ENCODE measurements around the gene ZBTB32. TPM values are rescaled to one million over a fixed set of nuclear protein-coding genes. Genes with fewer than 3 reads are reported as not detected.
A peak's percentile ranks its signal among the peaks of the same experiment; 100 is the strongest.

The ZBTB32 gene
- total RNA-seq, 1 experiment from 2014 or later: not detected

DNA sequence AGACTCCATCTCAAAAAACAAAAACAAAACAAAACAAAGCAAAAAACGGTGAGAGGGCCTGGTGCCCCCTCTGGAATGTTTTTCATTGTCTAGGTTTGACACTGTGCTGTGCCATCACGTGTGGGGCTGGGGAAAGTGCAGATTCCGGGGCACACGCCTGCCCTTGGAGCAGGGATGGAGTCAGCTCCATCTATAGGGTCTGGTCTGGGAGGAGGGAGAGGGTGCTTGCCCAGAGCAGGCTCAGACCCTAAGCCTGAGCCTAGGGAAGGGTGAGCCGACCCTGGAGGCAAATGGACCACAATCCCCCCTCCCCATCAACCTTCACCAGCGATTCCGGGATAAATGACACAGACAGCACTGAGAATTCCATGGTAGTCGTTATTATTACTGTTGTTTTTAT lies 10.9 kb upstream of the ZBTB32 start:
- TF ChIP-seq, protein P1, sequence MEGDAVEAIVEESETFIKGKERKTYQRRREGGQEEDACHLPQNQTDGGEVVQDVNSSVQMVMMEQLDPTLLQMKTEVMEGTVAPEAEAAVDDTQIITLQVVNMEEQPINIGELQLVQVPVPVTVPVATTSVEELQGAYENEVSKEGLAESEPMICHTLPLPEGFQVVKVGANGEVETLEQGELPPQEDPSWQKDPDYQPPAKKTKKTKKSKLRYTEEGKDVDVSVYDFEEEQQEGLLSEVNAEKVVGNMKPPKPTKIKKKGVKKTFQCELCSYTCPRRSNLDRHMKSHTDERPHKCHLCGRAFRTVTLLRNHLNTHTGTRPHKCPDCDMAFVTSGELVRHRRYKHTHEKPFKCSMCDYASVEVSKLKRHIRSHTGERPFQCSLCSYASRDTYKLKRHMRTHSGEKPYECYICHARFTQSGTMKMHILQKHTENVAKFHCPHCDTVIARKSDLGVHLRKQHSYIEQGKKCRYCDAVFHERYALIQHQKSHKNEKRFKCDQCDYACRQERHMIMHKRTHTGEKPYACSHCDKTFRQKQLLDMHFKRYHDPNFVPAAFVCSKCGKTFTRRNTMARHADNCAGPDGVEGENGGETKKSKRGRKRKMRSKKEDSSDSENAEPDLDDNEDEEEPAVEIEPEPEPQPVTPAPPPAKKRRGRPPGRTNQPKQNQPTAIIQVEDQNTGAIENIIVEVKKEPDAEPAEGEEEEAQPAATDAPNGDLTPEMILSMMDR (conservative IDR thresholded peaks at IDR 0.05): no peak
- no peak overlapping the region for H2AFZ ChIP-seq
- no peaks in the 10 kb centered on the region for H3K9me2 ChIP-seq (ENCODE audit: insufficient read depth)
- no peak overlapping the region for H3K4me2 ChIP-seq
- no peak overlapping the region for H3K4me3 ChIP-seq
- no peaks in the 10 kb centered on the region for H3K79me2 ChIP-seq (ENCODE audit: low read depth)
- no TSS peak for BruUV-seq (replicated peaks)
- no peak for DNase-seq
- H3K4me1 ChIP-seq (replicated peaks; ENCODE audit: insufficient read depth): peaks cover 13% of the 10 kb centered on the region
- H3F3A ChIP-seq (ENCODE audit: insufficient read depth, low read depth): no peaks in the 10 kb centered on the region
- H3K27me3 ChIP-seq (ENCODE audit: insufficient read depth, low read depth): no peaks in the 10 kb centered on the region
- POLR2A ChIA-PET (ENCODE audit: unreplicated experiment): interaction anchor here (0.7 kb wide), 1 partner anchor 147 kb away, joined by 19 read pairs; no protein-coding TSS in a partner anchor
- H4K20me1 ChIP-seq (ENCODE audit: insufficient read depth): no peaks in the 10 kb centered on the region
- H3K27ac ChIP-seq: no peak overlapping the region
- no peaks in the 10 kb centered on the region for H3K36me3 ChIP-seq (ENCODE audit: low read depth)
- CTCF ChIA-PET: interaction anchor here (0.7 kb wide), 1 partner anchor 178 kb away, joined by 9 read pairs; no protein-coding TSS in a partner anchor
- intact Hi-C loops (cut with micrococcal nuclease; ENCODE audit: unreplicated experiment): loop anchor here (1.0 to 5.0 kb wide), 5 partner anchors 24 to 238 kb away; partner anchors contain the start of genes COX6B1 and DMKN
- no peaks in the 10 kb centered on the region for H3K9me3 ChIP-seq (ENCODE audit: insufficient read depth, low read depth)

DNA sequence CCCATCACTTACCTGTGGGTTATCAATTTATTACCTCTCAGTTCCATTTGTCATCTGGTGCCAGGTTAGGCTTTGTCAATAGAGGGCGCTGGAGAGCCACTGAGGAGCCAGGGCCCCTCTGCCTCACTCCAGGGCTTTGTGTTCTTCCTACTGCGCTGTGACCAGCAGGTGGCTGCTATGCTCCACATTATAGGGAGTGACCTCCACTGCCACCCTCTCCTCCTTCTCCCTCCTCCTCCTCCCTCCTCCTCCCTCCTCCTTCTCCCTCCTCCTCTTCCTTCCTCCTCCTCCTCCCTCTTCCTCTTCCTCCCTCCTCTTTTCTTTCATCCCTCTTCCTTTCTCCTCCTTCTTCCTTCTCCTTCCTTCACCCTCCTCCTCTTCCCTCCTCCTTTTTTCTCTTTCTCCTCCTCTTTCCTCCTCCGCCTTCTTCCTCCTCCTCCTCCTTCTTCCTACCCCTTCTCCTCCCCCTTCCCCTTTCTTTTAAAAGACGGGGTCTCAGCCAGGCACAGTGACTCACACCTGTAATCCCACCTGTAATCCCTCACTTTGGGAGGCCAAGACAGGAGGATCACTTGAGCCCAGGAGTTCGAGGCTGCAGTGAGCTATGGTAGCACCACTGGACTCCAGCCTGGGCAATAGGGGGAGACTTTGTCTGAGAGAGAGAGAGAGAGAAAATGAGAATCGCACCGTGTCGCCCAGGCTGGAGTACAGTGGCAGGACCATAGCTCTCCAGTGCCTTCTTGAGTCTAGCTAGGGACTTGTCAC lies 10.3 kb upstream of the ZBTB32 start:
- intact Hi-C loops (cut with micrococcal nuclease; ENCODE audit: unreplicated experiment): loop anchor here (1.0 to 5.0 kb wide), 5 partner anchors 23 to 237 kb away; partner anchors contain the start of genes COX6B1 and DMKN
- no peak overlapping the region for H2AFZ ChIP-seq

DNA sequence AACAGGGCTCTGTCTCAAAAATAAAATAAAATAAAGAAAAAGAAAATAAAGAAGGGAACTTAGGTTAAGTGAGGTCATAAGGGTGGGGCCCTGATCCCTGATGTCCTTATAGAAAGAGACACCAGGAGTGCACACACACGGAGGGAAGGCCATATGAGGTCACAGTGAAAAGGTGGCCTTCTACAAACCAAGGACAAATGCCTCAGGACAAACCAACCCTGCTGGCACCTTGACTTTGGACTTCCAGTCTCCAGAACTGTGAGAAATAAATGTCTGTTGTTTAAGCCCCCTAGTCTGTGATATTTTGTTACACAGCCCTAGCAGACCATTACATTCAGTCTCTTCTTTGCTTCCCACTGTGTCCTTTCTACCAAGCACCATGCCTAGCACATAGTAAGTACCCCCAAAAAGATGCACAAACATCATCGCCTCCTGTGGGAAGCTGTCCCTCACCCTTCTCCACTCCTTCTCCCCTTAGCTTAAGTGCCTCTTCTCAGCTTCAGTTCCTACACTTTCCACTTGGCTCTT lies 8.4 kb upstream of the ZBTB32 start:
- Histone ChIP-seq H2AFZ (no peak overlapping the region), H3K9me2 (ENCODE audit: insufficient read depth) (no peaks in the 10 kb centered on the region), H3K9me3 (ENCODE audit: insufficient read depth, low read depth) (no peaks in the 10 kb centered on the region), H3F3A (ENCODE audit: insufficient read depth, low read depth) (no peaks in the 10 kb centered on the region), H3K79me2 (ENCODE audit: low read depth) (no peaks in the 10 kb centered on the region), H3K4me2 (no peak overlapping the region), H4K20me1 (ENCODE audit: insufficient read depth) (no peaks in the 10 kb centered on the region), H3K27ac (no peak overlapping the region), H3K36me3 (ENCODE audit: low read depth) (no peaks in the 10 kb centered on the region), H3K4me1 (replicated peaks; ENCODE audit: insufficient read depth) (peaks cover 13% of the 10 kb centered on the region), H3K27me3 (ENCODE audit: insufficient read depth, low read depth) (no peaks in the 10 kb centered on the region), H3K4me3 (no peak overlapping the region)
- ChIA-PET POLR2A (ENCODE audit: unreplicated experiment) (no interaction called here), CTCF (interaction anchor here (0.6 kb wide), 1 partner anchor 52 kb away, joined by 11 read pairs; no protein-coding TSS in a partner anchor)
- TF ChIP-seq, protein P1 (conservative IDR thresholded peaks at IDR 0.05): no peak
- no peak for TF ChIP-seq EZH2 (IDR thresholded peaks at IDR 0.05; ENCODE audit: low read depth)
- DNase-seq: no peak
- intact Hi-C loops (cut with micrococcal nuclease; ENCODE audit: unreplicated experiment): no loop called here
- no TSS peak for BruUV-seq (replicated peaks)

More for the DNA sequence above, 10.3 kb upstream of the ZBTB32 start:
- no TSS peak for BruUV-seq (replicated peaks)
- no peaks in the 10 kb centered on the region for H3K79me2 ChIP-seq (ENCODE audit: low read depth)
- H3F3A ChIP-seq (ENCODE audit: insufficient read depth, low read depth): no peaks in the 10 kb centered on the region
- POLR2A ChIA-PET (ENCODE audit: unreplicated experiment): no interaction called here
- no peak overlapping the region for H3K4me2 ChIP-seq
- TF ChIP-seq, protein P1 (conservative IDR thresholded peaks at IDR 0.05): peak; percentile 91
- TF ChIP-seq EZH2 (IDR thresholded peaks at IDR 0.05; ENCODE audit: low read depth): no peak
- CTCF ChIA-PET: interaction anchor here (0.6 to 1.1 kb wide), 3 partner anchors 22 to 265 kb away, joined by 3 read pairs; no protein-coding TSS in a partner anchor
- peaks cover 13% of the 10 kb centered on the region for H3K4me1 ChIP-seq (replicated peaks; ENCODE audit: insufficient read depth)
- H3K9me3 ChIP-seq (ENCODE audit: insufficient read depth, low read depth): no peaks in the 10 kb centered on the region
- no peaks in the 10 kb centered on the region for H3K36me3 ChIP-seq (ENCODE audit: low read depth)
- H3K27ac ChIP-seq: no peak overlapping the region
- H3K27me3 ChIP-seq (ENCODE audit: insufficient read depth, low read depth): no peaks in the 10 kb centered on the region
- H3K9me2 ChIP-seq (ENCODE audit: insufficient read depth): no peaks in the 10 kb centered on the region
- peak; percentile 69 to 84 for DNase-seq
- no peaks in the 10 kb centered on the region for H4K20me1 ChIP-seq (ENCODE audit: insufficient read depth)
- H3K4me3 ChIP-seq: no peak overlapping the region
